Naive thymus-derived CD4-positive, alpha-beta T cell (primary cell): ENCODE data around the gene SPACA7. TPM values are rescaled to one million over a fixed set of nuclear protein-coding genes. Genes with fewer than 3 reads are reported as not detected.

ENCODE experiments used
- ATAC-seq: fragments of 150-1000 bp; cut with Tn5 transposase; 2 replicates; pipeline ENCODE4 v1.10.0; 2021; ENCODE audit warnings: mild to moderate bottlenecking, moderate library complexity
- CTCF ChIA-PET: fragments of 350-600 bp; sonication (Branson Sonifier 250); formaldehyde crosslinking; loops from one replicate; lab custom pipeline; 2021; ENCODE audit warnings: antibody characterized with exemption; lab: Charles Lee
- POLR2A ChIA-PET: fragments of 350-600 bp; sonication (Branson Sonifier 250); formaldehyde crosslinking; loops from one replicate; lab custom pipeline; 2021; ENCODE audit warnings: antibody characterized with exemption, inconsistent platforms; lab: Charles Lee
- DNase-seq, 9 donors: peaks; one replicate each; pipeline versions ENCODE4 v3.0.0 to v3.0.0-alpha.2; 2020 to 2022; ENCODE audit warnings: mixed read lengths in 1 of 9
- H3K27ac ChIP-seq: one replicate; pipeline ENCODE4 v1.7.0; 2013; ENCODE audit warnings: mild to moderate bottlenecking, low read depth, low read length, moderate library complexity
- H3K27me3 ChIP-seq, 2 donors: one replicate each; pipeline ENCODE4 v1.7.0; 2013; ENCODE audit warnings: low read length in 2 of 2, mild to moderate bottlenecking in 2 of 2, moderate library complexity in 2 of 2; ENCODE audit not compliant: control insufficient read depth in 2 of 2, insufficient read depth in 2 of 2
- H3K36me3 ChIP-seq, 3 experiments: 1 replicate in 2 of 3; 2 replicates in 1 of 3; pipeline ENCODE4 v1.7.0; 2013; ENCODE audit warnings: low read length in 3 of 3, mild to moderate bottlenecking in 3 of 3, moderate library complexity in 1 of 3; ENCODE audit not compliant: insufficient read depth in 3 of 3, control insufficient read depth in 2 of 3
- H3K4me1 ChIP-seq, 2 donors: one replicate each; pipeline ENCODE4 v1.7.0; 2013; ENCODE audit warnings: low read length in 2 of 2, mild to moderate bottlenecking in 2 of 2, moderate library complexity in 1 of 2; ENCODE audit not compliant: control insufficient read depth in 2 of 2, insufficient read depth in 2 of 2
- H3K4me3 ChIP-seq: 2 replicates; pipeline ENCODE4 v1.7.0; 2013; ENCODE audit warnings: mild to moderate bottlenecking, low read length
- H3K9me3 ChIP-seq, 3 experiments: 1 replicate in 2 of 3; 2 replicates in 1 of 3; pipeline ENCODE4 v1.7.0; 2013; ENCODE audit warnings: low read length in 3 of 3; ENCODE audit not compliant: control insufficient read depth in 2 of 3
- H3K27ac Mint-ChIP-seq, 9 donors: one replicate each; pipeline ENCODE4 v1.8.0; 2020 to 2022; ENCODE audit warnings: mixed read lengths in 9 of 9, mild to moderate bottlenecking in 8 of 9, moderate library complexity in 5 of 9, inconsistent platforms in 2 of 9
- H3K27me3 Mint-ChIP-seq, 5 donors: one replicate each; pipeline ENCODE4 v1.8.0; 2021 to 2022; ENCODE audit warnings: mixed read lengths in 5 of 5, mild to moderate bottlenecking in 1 of 5
- H3K36me3 Mint-ChIP-seq, 5 donors: one replicate each; pipeline ENCODE4 v1.8.0; 2020 to 2022; ENCODE audit warnings: mixed read lengths in 5 of 5, mild to moderate bottlenecking in 3 of 5, inconsistent platforms in 1 of 5
- H3K4me1 Mint-ChIP-seq, 7 donors: one replicate each; pipeline ENCODE4 v1.8.0; 2020 to 2022; ENCODE audit warnings: mixed read lengths in 7 of 7, mild to moderate bottlenecking in 3 of 7, inconsistent platforms in 1 of 7
- H3K4me3 Mint-ChIP-seq, 10 donors: one replicate each; pipeline ENCODE4 v1.8.0; 2020 to 2022; ENCODE audit warnings: mild to moderate bottlenecking in 10 of 10, mixed read lengths in 10 of 10, moderate library complexity in 6 of 10, inconsistent platforms in 2 of 10
- H3K9me3 Mint-ChIP-seq, 11 donors: one replicate each; pipeline ENCODE4 v1.8.0; 2020 to 2022; ENCODE audit warnings: mixed read lengths in 11 of 11, mild to moderate bottlenecking in 4 of 11, inconsistent platforms in 1 of 11, moderate library complexity in 1 of 11
- intact Hi-C, 2 donors: fragments of 100-400 bp; cut with micrococcal nuclease; formaldehyde crosslinking; loops; one replicate each; pipeline ENCODE4 v1.15.1; 2023
- polyA plus RNA-seq, 2 donors: library from polyadenylated mRNA; unstranded; fragments of 300-500 nt; fragmentation: Illumina TruSeq; gene quantifications; one replicate each; pipeline ENCODE4 v1.2.3, GENCODE V29; 2021
- total RNA-seq, 6 experiments: library from RNA in 5 of 6; stranded (reverse) in 5 of 6; gene quantifications; 1 replicate in 5 of 6; 2 replicates in 1 of 6; pipeline ENCODE4 v1.2.3 and lab custom pipeline; 2021 to 2026

The SPACA7 gene
- total and polyA plus RNA-seq, 7 experiments from 2014 or later: not detected

DNA sequence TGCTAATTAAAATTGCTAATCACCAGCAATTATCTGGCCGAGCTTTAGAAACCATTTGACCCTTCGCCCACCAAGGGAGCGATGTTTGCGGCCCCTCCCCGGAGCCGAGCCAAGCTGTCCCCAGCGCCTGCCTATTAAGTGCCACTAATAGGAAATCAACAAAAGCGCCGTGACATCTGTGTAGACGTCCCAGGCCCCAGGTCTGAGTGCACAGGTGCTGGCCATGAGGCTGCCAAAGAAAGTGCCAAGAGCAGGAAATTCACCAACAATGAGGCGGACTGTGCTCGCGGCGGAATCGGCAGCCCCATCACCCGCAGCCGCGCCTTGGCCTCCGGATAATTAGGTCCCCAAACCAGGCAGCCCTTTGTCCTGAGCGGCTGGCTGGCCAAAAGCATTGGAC, 44.5 kb upstream of the SPACA7 start:
- no peak overlapping the region for H3K4me3 ChIP-seq
- Mint-ChIP-seq H3K9me3 (peaks cover 0 to 22% (median 8%) of the 10 kb centered on the region in 11 donors), H3K36me3 (peaks cover 0 to 8% (median 0%) of the 10 kb centered on the region in 5 donors), H3K4me3 (no peak overlapping the region), H3K4me1 (no peaks in the 10 kb centered on the region), H3K27ac (no peak overlapping the region), H3K27me3 (peaks cover 20 to 41% (median 26%) of the 10 kb centered on the region in 5 donors)
- no peak for DNase-seq
- H3K27ac ChIP-seq: no peak overlapping the region
- H3K9me3 ChIP-seq: peaks cover 0 to 7% (median 0%) of the 10 kb centered on the region in 3 experiments
- peaks cover 0 to 5% of the 10 kb centered on the region in 2 donors for H3K27me3 ChIP-seq
- ChIA-PET POLR2A (no interaction called here), CTCF (no interaction called here)
- intact Hi-C loops: no loop called here
- no peaks in the 10 kb centered on the region for H3K4me1 ChIP-seq
- no peaks in the 10 kb centered on the region for H3K36me3 ChIP-seq
- no peak for ATAC-seq

DNA sequence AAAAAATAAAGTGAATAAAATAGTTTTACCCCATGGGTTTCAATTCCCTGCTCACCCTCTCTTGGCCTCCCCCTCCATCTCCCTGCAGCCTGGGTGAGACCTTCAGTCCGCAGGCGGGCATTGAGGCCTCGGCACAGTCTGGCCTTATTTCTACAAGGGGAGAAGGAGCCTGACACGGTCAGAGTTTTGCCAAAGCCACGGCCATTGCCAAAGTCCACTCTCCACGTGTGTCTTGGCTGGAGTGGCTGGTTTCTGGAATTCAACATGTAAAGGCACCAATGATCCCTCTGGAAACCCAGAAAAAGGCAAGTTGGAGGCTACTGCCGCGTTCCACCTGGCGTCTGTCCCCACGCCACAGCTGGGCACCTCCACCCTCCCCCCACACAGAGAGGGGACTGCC, 43.4 kb upstream of the SPACA7 start:
- CTCF ChIA-PET: no interaction called here
- H3K27me3 ChIP-seq: peaks cover 0 to 5% of the 10 kb centered on the region in 2 donors
- no peaks in the 10 kb centered on the region for H3K36me3 ChIP-seq
- Mint-ChIP-seq H3K36me3 (peaks cover 0 to 18% (median 4%) of the 10 kb centered on the region in 5 donors), H3K27me3 (peaks cover 20 to 42% (median 26%) of the 10 kb centered on the region in 5 donors), H3K27ac (no peak overlapping the region), H3K4me1 (no peaks in the 10 kb centered on the region), H3K9me3 (peaks cover 6 to 33% (median 15%) of the 10 kb centered on the region in 11 donors), H3K4me3 (no peak overlapping the region)
- DNase-seq (no peak), ATAC-seq (no peak)
- H3K9me3 ChIP-seq: peaks cover 0 to 14% (median 0%) of the 10 kb centered on the region in 3 experiments
- intact Hi-C loops: no loop called here
- no peaks in the 10 kb centered on the region for H3K4me1 ChIP-seq
- H3K27ac ChIP-seq: no peak overlapping the region
- H3K4me3 ChIP-seq: no peak overlapping the region
- POLR2A ChIA-PET: no interaction called here

DNA sequence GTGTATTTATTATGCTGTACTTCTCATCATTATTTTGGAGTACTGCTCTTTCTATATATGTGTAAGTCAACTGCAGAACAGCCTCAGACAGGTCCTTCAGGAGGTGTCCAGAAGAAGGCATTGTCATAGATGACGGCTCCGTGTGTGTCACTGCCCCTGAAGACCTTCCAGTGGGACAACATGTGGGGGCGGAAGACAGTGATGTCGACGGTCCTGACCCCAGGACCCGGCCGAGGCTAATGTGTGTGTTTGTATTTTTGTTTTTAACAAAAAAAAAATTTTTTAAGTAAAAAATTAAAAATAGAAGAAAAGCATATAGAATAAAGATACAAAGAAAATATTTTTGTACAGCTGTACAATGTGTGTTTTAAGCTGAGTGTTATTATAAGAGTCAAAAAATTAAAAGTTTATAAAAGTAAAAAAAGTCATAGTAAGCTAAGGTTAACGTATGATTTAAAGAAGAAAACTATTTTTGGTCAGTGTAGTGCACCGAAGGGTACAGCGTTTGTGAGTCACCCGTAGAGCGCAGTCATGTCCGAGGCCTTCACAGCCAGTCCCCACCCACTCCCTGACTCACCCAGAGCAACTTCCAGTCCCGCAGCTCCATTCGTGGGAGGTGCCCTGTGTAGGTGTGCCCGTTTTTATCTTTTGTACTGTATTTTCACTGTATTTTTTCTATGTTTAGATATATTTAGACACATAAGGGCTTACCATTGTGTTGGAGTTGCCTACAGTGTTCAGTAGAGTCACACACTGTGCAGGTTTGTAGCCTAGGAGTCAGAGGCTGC, 42.2 kb upstream of the SPACA7 start:
- DNase-seq (no peak), ATAC-seq (no peak)
- H3K36me3 ChIP-seq: no peaks in the 10 kb centered on the region
- intact Hi-C loops: no loop called here
- H3K4me3 ChIP-seq: no peak overlapping the region
- H3K27me3 ChIP-seq: peaks cover 0 to 5% of the 10 kb centered on the region in 2 donors
- ChIA-PET CTCF (no interaction called here), POLR2A (no interaction called here)
- Mint-ChIP-seq H3K4me1 (no peaks in the 10 kb centered on the region), H3K36me3 (peaks cover 0 to 18% (median 4%) of the 10 kb centered on the region in 5 donors), H3K9me3 (peaks cover 6 to 45% (median 19%) of the 10 kb centered on the region in 11 donors), H3K4me3 (no peak overlapping the region), H3K27me3 (peaks cover 20 to 40% (median 26%) of the 10 kb centered on the region in 5 donors), H3K27ac (no peak overlapping the region)
- H3K27ac ChIP-seq: no peak overlapping the region
- peaks cover 0 to 17% (median 0%) of the 10 kb centered on the region in 3 experiments for H3K9me3 ChIP-seq
- H3K4me1 ChIP-seq: no peaks in the 10 kb centered on the region

DNA sequence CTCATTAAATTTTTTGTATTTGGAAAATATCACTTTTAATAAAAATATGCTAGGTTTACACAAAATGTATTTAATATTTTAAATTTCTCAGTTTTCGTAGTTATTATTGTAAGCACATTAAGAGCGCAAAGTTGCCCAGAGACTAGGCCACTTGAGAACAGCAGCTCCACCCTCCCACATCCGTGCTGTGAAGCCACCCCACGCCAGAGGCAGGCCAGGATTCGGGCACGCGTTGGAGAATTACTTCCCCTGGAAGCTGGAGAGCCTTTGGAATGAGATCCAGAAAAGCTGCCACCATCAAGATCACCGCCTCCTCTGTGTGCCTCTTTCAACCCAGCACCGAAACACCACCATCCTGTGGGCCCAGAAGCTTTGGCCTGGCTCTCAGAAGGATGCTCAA, 41.0 kb upstream of the SPACA7 start:
- no peaks in the 10 kb centered on the region for H3K4me1 Mint-ChIP-seq
- no peak overlapping the region for H3K27ac ChIP-seq
- CTCF ChIA-PET: no interaction called here
- H3K4me1 ChIP-seq: no peaks in the 10 kb centered on the region
- peaks cover 0 to 17% (median 0%) of the 10 kb centered on the region in 3 experiments for H3K9me3 ChIP-seq
- H3K4me3 ChIP-seq: no peak overlapping the region
- H3K36me3 ChIP-seq: no peaks in the 10 kb centered on the region
- no peak for DNase-seq
- H3K36me3 Mint-ChIP-seq: peaks cover 0 to 18% (median 4%) of the 10 kb centered on the region in 5 donors
- no peak overlapping the region for H3K27ac Mint-ChIP-seq
- intact Hi-C loops: no loop called here
- H3K27me3 Mint-ChIP-seq: peaks cover 20 to 30% (median 28%) of the 10 kb centered on the region in 5 donors
- POLR2A ChIA-PET: no interaction called here
- no peak overlapping the region for H3K4me3 Mint-ChIP-seq
- no peak for ATAC-seq
- H3K27me3 ChIP-seq: peaks cover 0 to 5% of the 10 kb centered on the region in 2 donors
- peaks cover 6 to 51% (median 19%) of the 10 kb centered on the region in 11 donors for H3K9me3 Mint-ChIP-seq

DNA sequence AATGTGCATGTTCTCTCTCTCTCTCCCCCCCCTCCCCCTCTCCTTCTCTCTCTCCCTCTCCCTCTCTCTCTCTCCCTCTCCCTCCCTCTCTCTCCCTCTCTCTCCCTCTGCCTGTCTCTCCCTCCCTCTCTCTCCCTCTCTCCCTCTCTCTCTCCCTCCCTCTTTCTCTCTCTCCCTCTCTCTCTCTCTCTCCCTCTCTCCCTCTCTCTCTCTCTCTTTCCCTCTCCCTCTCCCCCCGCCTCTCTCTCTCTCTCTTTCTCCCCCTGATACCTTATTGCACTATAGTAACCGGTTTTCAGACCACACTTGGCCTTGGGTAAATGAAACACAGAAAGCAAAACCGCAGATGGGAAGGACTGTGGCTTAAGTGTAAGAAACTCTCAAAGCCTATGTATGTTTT, 34.7 kb upstream of the SPACA7 start:
- Histone ChIP-seq H3K4me3 (no peak overlapping the region), H3K27me3 (no peaks in the 10 kb centered on the region), H3K9me3 (peaks cover 0 to 10% (median 0%) of the 10 kb centered on the region in 3 experiments), H3K36me3 (no peaks in the 10 kb centered on the region), H3K27ac (no peak overlapping the region), H3K4me1 (no peaks in the 10 kb centered on the region)
- Mint-ChIP-seq H3K36me3 (peaks cover 0 to 13% (median 4%) of the 10 kb centered on the region in 5 donors), H3K9me3 (peaks cover 6 to 32% (median 13%) of the 10 kb centered on the region in 11 donors), H3K4me1 (peaks cover 0 to 4% (median 0%) of the 10 kb centered on the region in 7 donors), H3K27ac (no peak overlapping the region), H3K27me3 (peaks cover 12 to 42% (median 21%) of the 10 kb centered on the region in 5 donors), H3K4me3 (no peak overlapping the region)
- CTCF ChIA-PET: no interaction called here
- POLR2A ChIA-PET: no interaction called here
- intact Hi-C loops: no loop called here
- ATAC-seq: no peak
- DNase-seq: no peak

DNA sequence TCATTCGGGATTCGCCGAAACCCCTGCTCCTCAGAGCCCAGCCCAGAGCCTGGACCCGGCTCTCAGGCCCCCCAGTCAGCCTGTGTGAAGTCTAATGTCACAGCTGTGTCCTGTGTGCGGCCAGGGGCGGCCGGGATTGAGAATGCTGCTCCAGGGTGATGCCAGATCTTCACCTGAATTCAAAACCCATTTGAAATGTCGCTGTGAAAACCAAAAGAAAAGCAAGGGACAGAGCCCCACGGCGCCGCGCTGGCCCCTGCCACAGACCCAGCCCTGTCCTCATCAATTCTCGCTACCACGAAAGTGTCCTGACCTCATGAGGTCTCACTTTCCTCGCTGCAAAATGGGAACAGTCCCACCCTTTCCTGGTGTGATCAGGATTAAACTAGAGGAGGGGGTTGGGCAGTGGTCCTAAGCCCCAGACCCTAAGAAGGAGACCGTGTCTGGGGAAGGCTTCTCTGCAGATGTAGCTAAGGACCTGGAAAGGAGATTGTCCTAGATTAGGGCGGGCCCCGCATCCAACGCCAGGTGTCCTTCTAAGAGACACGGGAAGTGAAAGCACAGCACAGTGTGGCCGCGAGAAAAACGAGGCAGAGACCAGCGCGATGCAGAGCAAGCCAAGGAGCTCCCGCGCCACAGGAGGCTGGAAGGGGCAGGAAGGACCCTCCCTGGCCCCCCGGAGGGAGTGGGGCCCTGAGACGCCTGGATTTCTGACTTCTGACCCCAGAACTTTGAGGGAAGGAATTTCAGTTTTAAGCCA, 34.0 kb upstream of the SPACA7 start:
- H3K4me1 Mint-ChIP-seq: peaks cover 0 to 9% (median 0%) of the 10 kb centered on the region in 7 donors
- intact Hi-C loops: no loop called here
- Histone ChIP-seq H3K36me3 (no peaks in the 10 kb centered on the region), H3K27me3 (no peaks in the 10 kb centered on the region), H3K9me3 (peaks cover 0 to 9% (median 0%) of the 10 kb centered on the region in 3 experiments), H3K4me3 (no peak overlapping the region), H3K4me1 (no peaks in the 10 kb centered on the region), H3K27ac (no peak overlapping the region)
- peaks cover 2 to 25% (median 9%) of the 10 kb centered on the region in 11 donors for H3K9me3 Mint-ChIP-seq
- H3K27me3 Mint-ChIP-seq: peaks cover 19 to 49% (median 27%) of the 10 kb centered on the region in 5 donors
- peaks cover 0 to 5% (median 4%) of the 10 kb centered on the region in 5 donors for H3K36me3 Mint-ChIP-seq
- CTCF ChIA-PET: no interaction called here
- POLR2A ChIA-PET: no interaction called here
- DNase-seq (no peak), ATAC-seq (no peak)
- H3K27ac Mint-ChIP-seq: no peak overlapping the region
- no peak overlapping the region for H3K4me3 Mint-ChIP-seq
